ENCODE results near the gene GCK.
"Not testable (repeated sequence)": the region's sequence is repeated elsewhere in the genome, so short reads cannot be mapped to it uniquely, and the experiment has no call there.

Gene GCK

DNA sequence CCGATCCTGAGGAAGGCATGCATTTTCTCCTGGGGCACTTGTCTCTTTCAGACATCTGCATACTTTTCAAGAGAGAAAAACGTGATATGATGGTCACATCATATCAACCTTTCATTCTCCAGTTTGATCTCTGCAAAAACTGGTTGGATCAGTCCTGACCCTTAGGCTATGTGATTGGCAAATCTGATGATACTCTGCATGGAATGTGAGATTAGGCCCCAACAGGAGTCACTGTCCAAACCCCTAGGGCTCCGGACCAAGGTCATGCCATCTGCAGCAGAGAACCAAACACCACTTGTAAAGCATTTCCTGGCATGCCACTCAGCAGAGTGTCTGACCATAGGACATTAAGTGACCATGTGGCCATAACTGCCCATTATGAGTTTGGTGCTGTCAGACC, 8.6 kb downstream of the GCK start:
- Histone ChIP-seq H3K4me2 (no peak overlapping the region), H3K4me1 (ENCODE audit: low read depth, poor library complexity, severe bottlenecking) (no peaks in the 10 kb centered on the region), H3K27ac (no peak overlapping the region), H3K27me3 (ENCODE audit: insufficient read depth, low read depth) (no peaks in the 10 kb centered on the region), H3K4me3 (IDR thresholded peaks at IDR 0.05; ENCODE audit: insufficient read depth, low read depth, low read length) (no peak overlapping the region), H3K9ac (no peak overlapping the region), H2AFZ (ENCODE audit: low read depth) (no peak overlapping the region), H3K36me3 (ENCODE audit: insufficient read depth) (no peaks in the 10 kb centered on the region), H3K79me2 (ENCODE audit: insufficient read depth, low read depth) (no peaks in the 10 kb centered on the region), H4K20me1 (ENCODE audit: insufficient read depth) (no peaks in the 10 kb centered on the region)
- TF ChIP-seq, protein P1, sequence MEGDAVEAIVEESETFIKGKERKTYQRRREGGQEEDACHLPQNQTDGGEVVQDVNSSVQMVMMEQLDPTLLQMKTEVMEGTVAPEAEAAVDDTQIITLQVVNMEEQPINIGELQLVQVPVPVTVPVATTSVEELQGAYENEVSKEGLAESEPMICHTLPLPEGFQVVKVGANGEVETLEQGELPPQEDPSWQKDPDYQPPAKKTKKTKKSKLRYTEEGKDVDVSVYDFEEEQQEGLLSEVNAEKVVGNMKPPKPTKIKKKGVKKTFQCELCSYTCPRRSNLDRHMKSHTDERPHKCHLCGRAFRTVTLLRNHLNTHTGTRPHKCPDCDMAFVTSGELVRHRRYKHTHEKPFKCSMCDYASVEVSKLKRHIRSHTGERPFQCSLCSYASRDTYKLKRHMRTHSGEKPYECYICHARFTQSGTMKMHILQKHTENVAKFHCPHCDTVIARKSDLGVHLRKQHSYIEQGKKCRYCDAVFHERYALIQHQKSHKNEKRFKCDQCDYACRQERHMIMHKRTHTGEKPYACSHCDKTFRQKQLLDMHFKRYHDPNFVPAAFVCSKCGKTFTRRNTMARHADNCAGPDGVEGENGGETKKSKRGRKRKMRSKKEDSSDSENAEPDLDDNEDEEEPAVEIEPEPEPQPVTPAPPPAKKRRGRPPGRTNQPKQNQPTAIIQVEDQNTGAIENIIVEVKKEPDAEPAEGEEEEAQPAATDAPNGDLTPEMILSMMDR (conservative IDR thresholded peaks at IDR 0.05; ENCODE audit: low read depth, low read length), result no peak

DNA sequence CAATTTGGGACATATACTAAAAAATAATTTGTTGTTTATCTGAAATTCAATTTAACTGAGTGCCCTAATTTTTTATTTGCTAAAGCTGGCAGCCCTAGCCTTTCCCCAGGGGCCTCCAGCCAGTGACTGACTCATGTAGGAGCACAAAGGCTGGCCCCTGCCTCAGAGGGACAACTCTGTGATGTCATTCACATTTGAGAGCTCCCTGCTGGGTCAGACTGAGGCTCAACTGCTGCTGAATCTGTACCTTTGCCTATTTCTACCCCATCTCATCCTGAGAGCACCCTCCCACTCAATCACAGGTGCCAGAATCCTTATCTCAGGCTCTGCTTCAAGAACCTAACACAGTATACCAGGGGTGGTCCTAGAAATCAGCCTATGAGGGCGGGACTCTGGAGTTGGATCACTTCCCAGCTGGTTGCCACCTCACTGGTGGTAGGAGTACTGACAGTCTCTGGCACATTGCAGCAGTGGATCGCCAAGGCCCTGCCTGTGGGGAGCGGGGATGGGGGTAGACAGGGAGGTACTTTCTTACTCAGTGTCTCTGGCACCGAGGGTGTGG, 11.6 kb downstream of the GCK start:
- Histone ChIP-seq H2AFZ (ENCODE audit: low read depth) (no peak overlapping the region), H3K4me1 (ENCODE audit: low read depth, poor library complexity, severe bottlenecking) (no peaks in the 10 kb centered on the region), H3K79me2 (ENCODE audit: insufficient read depth, low read depth) (no peaks in the 10 kb centered on the region), H3K27me3 (ENCODE audit: insufficient read depth, low read depth) (no peaks in the 10 kb centered on the region; the same call in 1 of the 2 replicates), H4K20me1 (ENCODE audit: insufficient read depth) (no peaks in the 10 kb centered on the region), H3K4me3 (IDR thresholded peaks at IDR 0.05; ENCODE audit: insufficient read depth, low read depth, low read length) (no peak overlapping the region), H3K4me2 (no peak overlapping the region), H3K27ac (no peak overlapping the region), H3K9ac (no peak overlapping the region), H3K36me3 (ENCODE audit: insufficient read depth) (no peaks in the 10 kb centered on the region)
- TF ChIP-seq, protein P1 (conservative IDR thresholded peaks at IDR 0.05; ENCODE audit: low read depth, low read length), result no peak

DNA sequence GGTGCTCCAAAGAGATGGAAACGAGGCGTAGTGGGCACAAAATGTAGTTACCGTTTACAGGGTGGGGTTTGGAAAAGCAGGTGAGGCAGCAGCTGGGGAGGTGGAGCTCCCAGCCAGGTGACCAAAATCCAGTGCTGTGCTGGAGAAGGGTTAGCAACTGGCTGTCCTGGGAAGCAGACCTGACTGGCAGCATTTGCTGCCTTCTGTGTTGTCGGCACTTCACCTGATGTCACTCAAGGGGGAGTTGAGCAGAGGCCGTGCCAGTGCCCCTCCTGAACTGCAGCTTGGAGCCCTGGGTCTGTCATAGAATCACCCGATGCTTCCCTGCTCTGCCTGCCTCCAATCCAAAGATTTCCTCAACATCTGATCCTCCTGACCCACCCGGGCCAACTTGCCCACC, 12.8 kb downstream of the GCK start:
- no peaks in the 10 kb centered on the region for H3K4me1 ChIP-seq (ENCODE audit: low read depth, poor library complexity, severe bottlenecking)
- no peaks in the 10 kb centered on the region for H3K36me3 ChIP-seq (ENCODE audit: insufficient read depth)
- TF ChIP-seq, protein P1 (conservative IDR thresholded peaks at IDR 0.05; ENCODE audit: low read depth, low read length), result no peak
- H3K79me2 ChIP-seq (ENCODE audit: insufficient read depth, low read depth), result no peaks in the 10 kb centered on the region
- no peak overlapping the region for H3K9ac ChIP-seq
- H3K4me2 ChIP-seq, result no peak overlapping the region
- no peak overlapping the region for H3K27ac ChIP-seq
- no peak overlapping the region for H2AFZ ChIP-seq (ENCODE audit: low read depth)
- no peak overlapping the region for H3K4me3 ChIP-seq (IDR thresholded peaks at IDR 0.05; ENCODE audit: insufficient read depth, low read depth, low read length)
- no peaks in the 10 kb centered on the region for H4K20me1 ChIP-seq (ENCODE audit: insufficient read depth)
- H3K27me3 ChIP-seq (ENCODE audit: insufficient read depth, low read depth), result no peaks in the 10 kb centered on the region; the same call in 1 of the 2 replicates

DNA sequence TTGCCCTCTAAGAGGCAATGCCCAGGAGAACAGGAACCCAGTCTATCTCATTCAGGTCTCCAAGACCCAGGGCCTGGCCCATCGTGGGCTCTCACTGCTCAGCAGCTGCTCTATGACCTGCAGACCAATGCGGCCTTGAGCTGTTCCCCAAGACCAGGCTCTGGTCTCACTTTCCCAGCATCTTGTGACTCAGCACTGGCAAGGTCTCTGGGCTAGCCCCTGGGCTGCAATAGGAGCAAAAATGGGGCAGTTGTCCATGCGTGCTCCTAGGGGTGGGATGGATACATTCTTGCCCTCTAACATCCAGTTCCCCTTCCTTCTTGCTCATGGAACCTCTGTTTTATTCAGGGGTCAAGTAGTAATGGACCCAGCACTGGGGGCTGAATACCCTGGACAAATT, 13.5 kb downstream of the GCK start:
- Histone ChIP-seq H3K4me2 (no peak overlapping the region), H3K4me3 (IDR thresholded peaks at IDR 0.05; ENCODE audit: insufficient read depth, low read depth, low read length) (no peak overlapping the region), H3K4me1 (ENCODE audit: low read depth, poor library complexity, severe bottlenecking) (no peaks in the 10 kb centered on the region), H3K36me3 (ENCODE audit: insufficient read depth) (no peaks in the 10 kb centered on the region), H3K9ac (no peak overlapping the region), H3K27ac (no peak overlapping the region), H4K20me1 (ENCODE audit: insufficient read depth) (no peaks in the 10 kb centered on the region), H3K79me2 (ENCODE audit: insufficient read depth, low read depth) (no peaks in the 10 kb centered on the region), H3K27me3 (ENCODE audit: insufficient read depth, low read depth) (no peaks in the 10 kb centered on the region; the same call in 1 of the 2 replicates), H2AFZ (ENCODE audit: low read depth) (no peak overlapping the region)
- TF ChIP-seq, protein P1 (conservative IDR thresholded peaks at IDR 0.05; ENCODE audit: low read depth, low read length), result no peak

DNA sequence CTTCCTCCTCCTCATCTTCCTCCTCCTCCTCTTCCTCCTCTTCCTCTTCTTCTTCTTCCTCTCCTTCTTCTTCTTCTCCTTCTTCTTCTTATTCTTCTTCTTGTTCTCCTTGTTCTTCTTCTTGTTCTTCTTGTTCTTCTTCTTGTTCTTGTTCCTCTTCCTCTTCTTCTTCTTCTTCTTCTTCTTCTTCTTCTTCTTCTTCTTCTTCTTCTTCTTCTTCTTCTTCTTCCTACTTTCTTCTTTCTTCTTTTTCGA, 14.6 kb downstream of the GCK start:
- not testable (repeated sequence) for H3K36me3 ChIP-seq (ENCODE audit: insufficient read depth); H3K4me3 ChIP-seq (IDR thresholded peaks at IDR 0.05; ENCODE audit: insufficient read depth, low read depth, low read length); H3K27ac ChIP-seq; H3K9ac ChIP-seq; H3K27me3 ChIP-seq (ENCODE audit: insufficient read depth, low read depth); H2AFZ ChIP-seq (ENCODE audit: low read depth); H4K20me1 ChIP-seq (ENCODE audit: insufficient read depth); H3K79me2 ChIP-seq (ENCODE audit: insufficient read depth, low read depth); H3K4me1 ChIP-seq (ENCODE audit: low read depth, poor library complexity, severe bottlenecking); H3K4me2 ChIP-seq

All from KMS-11 (cell line).